DMS114 treated with DMSO at 0.1 percent for 48 hours (cell line): ENCODE results near the gene MBD3.
A peak's percentile ranks its signal among the peaks of the same experiment; 100 is the strongest.

Source experiments
- DNase-seq: peaks from one replicate; lab custom pipeline; 2025; ENCODE audit not compliant: unreplicated experiment; lab: John Stamatoyannopoulos, UW

The MBD3 gene

GRCh38 chr19:1574354-1575136, 18.1 kb downstream of the MBD3 start:
- no peak for DNase-seq

- DNase-seq, result no peak
These were observed 19.9 kb downstream of the MBD3 start for GRCh38 chr19:1572795-1573194.

- DNase-seq, result no peak
These were observed 21.3 kb downstream of the MBD3 start for GRCh38 chr19:1571358-1571757.

DNA sequence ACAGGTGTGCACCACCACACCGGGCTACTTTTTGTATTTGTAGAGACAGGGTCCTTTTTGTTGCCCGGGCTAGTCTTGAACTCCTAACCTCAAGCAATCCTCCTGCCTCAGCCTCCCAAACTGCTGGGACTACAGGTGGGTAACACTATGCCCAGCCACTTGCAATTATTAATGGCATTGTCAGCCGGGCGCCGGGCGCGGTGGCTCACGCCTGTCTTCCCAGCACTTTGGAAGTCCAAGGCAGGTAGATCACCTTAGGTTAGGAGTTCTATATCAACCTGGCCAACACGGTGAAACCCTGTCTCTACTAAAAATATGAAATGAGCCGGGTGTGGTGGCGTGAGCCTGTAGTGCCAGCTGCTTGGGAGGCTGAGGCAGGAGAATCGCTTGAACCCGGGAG, 21.8 kb downstream of the MBD3 start:
- no peak for DNase-seq

GRCh38 chr19:1569997-1570396, 22.7 kb downstream of the MBD3 start:
- no peak for DNase-seq

DNA sequence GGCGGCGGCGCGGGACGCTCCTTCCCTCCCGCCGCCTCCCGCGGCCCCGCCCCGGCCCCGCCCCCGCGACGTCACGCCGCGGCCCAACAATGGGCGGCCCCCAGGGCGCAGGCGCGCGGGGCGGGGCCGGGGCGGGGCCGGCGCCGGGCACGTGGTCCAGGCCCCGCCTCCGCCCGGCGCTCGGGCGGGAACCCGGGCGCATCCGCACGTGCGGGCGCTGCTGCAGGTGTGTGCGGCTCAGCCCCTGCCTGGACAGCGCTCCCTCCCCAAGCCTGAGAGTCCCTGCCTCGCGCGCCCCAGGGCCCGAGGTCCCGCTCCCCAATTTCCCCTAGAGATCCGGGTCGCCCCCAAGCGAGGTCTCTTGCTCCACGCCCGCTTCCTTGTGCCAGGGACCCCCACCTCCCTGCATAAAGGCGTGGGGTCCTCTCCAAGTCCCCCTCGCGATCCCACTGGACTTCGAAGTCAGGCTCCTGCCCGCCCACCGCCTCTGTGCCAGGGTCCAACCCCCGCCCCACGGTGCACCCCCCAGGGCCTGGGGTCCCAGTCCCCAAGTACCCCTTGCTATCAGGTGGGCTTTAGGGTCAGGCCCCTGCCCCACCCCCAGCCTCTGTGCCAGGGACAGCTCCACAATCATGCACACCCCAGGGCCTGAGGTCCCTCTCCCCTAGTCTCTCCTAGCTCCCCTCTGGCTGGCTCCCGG, 24.2 kb downstream of the MBD3 start, which contains the start of gene MEX3D:
TSS of gene MEX3D (minus strand) at position 6 of the 700 bp plus-strand sequence. CDS start 267 bp downstream, outside the sequence.
- no peak for DNase-seq

DNA sequence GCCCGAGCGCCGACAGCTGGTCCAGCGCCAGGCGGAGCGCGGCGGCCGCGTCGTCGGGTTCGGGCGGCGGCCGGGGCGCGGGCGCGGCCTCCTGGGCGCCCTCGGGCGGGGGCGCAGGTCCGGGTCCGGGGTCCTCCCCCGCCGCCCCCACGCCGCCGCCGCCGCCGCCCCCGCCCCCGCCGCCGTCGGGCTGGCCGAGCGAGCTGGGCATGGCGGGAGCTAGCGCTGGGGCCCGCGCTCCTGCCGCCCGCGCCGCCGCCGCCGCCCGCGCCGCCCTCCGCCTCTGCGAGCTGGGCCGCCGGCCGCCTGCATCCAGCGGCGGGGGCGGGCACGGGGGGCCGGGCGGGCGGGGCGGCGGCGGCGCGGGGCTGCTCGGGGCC, 24.8 kb downstream of the MBD3 start:
- DNase-seq, result no peak

GRCh38 chr19:1567116-1567847, 25.4 kb downstream of the MBD3 start:
- DNase-seq, result no peak

- peak; percentile 38 for DNase-seq
These were observed 26.1 kb downstream of the MBD3 start for GRCh38 chr19:1566392-1567115.

DNA sequence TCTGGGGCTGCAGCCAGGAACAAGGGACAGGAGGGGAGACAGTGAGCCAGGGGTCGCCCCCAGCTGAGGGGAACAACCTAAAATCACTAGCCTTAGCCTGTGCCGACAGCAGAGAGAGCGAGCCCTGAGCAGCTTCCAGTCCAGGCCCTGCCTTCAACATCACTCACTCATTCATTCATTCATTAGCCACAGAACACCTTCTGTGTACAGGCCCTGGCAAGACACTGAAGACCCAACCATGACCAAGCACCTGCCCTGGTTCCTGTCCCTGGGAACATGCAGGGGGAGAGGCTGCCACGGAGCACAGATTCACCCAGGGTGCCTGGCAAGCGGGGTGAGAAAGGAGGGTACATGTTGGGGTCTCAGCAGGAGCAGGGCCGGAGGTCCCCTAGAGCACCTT, 29.4 kb downstream of the MBD3 start:
- no peak for DNase-seq

DNA sequence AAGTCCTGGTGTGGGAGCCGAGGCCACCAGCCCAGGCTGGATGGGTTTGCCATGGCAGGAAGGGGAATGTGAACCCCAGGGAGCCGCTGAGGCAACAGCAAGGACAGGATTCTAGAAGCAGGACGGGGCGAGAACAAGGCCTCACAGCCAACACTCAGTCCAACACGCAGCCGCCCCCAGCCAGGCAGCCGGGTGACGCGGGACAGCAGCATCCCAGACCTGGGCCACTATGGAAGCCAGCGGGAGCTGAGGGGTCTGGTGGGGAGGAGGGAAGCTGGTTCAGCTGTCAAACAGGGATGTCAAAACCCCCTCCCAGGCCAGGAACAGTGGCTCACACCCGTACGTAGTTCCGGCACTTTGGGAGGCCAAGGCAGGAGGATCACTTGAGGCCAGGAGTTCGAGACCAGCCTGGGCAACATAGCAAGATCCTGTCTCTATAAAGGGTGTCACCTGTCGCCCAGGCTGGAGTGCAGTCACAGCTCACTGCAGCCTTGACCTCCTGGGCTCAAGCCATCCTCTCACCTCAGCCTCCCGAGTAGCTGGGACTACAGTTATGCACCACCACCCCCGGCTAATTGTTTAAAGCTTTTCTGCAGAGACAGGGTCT, 31.3 kb downstream of the MBD3 start:
- DNase-seq, result no peak

DNA sequence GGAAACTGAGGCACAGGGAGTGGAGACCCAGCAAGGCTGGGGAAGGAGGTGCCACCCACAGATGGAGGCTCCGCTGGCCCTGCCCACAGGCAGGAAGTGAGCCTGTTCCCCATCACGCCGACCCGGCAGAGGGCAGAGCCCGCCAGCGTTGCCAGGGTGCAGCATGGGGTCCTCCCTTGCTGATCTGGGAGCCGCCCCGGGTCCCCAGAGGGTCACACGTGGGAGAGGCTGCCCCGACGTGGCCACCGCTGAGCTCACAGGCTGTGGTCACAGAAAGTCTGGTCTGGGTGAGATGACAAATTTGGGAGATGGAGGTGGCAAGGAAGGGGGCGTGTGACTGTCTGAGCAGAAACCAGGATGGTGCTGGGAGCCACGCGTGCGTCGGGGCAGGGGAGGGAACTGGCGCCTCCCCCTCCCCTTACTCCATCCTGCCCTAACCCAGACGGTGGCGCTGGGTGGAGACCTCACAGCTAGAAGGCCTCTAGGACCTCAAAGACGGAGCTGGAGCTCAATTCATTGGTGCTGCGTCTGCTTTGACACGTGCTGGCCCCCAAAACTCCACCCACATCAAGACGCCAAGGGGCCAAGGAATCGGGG, 32.3 kb downstream of the MBD3 start:
- DNase-seq, result no peak

- DNase-seq, result no peak
These were observed 34.1 kb downstream of the MBD3 start for GRCh38 chr19:1558552-1558951.

- no peak for DNase-seq
These were observed 36.1 kb downstream of the MBD3 start for GRCh38 chr19:1556390-1557070.

- DNase-seq, result no peak
These were observed 36.9 kb downstream of the MBD3 start for GRCh38 chr19:1555487-1556389.

- DNase-seq, result no peak
These were observed 37.7 kb downstream of the MBD3 start for GRCh38 chr19:1554968-1555367.

- no peak for DNase-seq
These were observed 39.2 kb downstream of the MBD3 start for GRCh38 chr19:1553415-1553814.

GRCh38 chr19:1551068-1552040, 41.3 kb downstream of the MBD3 start:
- no peak for DNase-seq
